ENCODE data around the gene DUSP28. TPM values are rescaled to one million over a fixed set of nuclear protein-coding genes. Genes with fewer than 3 reads are reported as not detected.

DUSP28 gene
- total RNA-seq, 4 donors from 2014 or later, result 5.5 to 8.1 (median 7.4) TPM

DNA sequence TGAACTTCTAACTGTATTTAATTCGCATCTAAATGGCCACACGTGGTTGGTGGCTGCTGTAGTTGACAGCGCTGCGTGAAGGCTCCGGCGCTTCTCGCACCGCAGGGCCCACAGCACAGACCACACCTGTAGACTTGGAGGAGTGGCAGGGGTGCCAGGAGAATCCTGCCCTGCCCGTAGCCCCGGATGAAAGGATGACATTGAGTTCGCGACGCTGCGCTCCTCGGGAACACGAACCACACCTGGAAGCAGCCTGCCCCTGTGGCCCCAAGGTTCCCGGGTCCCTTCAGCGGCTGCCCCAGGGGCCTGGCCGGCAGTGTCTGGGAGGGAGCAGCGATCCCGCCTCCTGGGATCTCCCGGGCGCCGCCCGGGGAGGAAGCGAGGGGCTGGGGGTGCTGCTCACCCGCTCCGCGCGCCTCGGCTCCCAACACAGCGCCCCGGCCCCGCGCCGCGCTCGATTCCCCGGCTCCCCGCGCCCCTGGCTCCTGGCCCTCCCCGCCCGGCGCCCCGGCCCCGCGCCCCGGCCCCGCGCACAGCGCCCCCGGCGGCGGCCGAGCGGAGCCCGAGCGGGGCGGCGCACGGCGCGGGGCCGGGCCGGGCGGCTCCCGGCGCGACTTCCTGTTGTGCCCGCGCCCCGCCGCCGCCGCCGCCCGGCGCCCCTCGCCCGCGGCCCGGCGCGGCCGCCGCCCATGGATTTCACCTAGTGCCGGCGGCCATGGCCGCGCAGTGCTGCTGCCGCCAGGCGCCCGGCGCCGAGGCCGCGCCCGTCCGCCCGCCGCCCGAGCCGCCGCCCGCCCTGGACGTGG, 7.9 kb downstream of the DUSP28 start, which contains the start of gene RNPEPL1:
Gene RNPEPL1 (plus strand): TSS at position 613 of the 806 bp plus-strand sequence. CDS start 103 bp downstream, at position 716.
- DNase-seq (ENCODE audit: low spot score in 2 of 2), result peak in 1 of 2 donors; percentile 91
- TF ChIP-seq, protein P1, sequence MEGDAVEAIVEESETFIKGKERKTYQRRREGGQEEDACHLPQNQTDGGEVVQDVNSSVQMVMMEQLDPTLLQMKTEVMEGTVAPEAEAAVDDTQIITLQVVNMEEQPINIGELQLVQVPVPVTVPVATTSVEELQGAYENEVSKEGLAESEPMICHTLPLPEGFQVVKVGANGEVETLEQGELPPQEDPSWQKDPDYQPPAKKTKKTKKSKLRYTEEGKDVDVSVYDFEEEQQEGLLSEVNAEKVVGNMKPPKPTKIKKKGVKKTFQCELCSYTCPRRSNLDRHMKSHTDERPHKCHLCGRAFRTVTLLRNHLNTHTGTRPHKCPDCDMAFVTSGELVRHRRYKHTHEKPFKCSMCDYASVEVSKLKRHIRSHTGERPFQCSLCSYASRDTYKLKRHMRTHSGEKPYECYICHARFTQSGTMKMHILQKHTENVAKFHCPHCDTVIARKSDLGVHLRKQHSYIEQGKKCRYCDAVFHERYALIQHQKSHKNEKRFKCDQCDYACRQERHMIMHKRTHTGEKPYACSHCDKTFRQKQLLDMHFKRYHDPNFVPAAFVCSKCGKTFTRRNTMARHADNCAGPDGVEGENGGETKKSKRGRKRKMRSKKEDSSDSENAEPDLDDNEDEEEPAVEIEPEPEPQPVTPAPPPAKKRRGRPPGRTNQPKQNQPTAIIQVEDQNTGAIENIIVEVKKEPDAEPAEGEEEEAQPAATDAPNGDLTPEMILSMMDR (IDR thresholded peaks at IDR 0.05), result no peak
- no peak for TF ChIP-seq POLR2A (IDR thresholded peaks at IDR 0.05)
- peak within 1 kb of the TSS; percentile 57 for H3K4me3 ChIP-seq (ENCODE audit: low read depth, poor library complexity, severe bottlenecking)
- 0 to 2% methylated on average over 7 to 19 of the region's 106 CpGs for WGBS, 2 donors
- intact Hi-C loops (cut with DNase I; ENCODE audit: low total_unique reads), result no loop called here

DNA sequence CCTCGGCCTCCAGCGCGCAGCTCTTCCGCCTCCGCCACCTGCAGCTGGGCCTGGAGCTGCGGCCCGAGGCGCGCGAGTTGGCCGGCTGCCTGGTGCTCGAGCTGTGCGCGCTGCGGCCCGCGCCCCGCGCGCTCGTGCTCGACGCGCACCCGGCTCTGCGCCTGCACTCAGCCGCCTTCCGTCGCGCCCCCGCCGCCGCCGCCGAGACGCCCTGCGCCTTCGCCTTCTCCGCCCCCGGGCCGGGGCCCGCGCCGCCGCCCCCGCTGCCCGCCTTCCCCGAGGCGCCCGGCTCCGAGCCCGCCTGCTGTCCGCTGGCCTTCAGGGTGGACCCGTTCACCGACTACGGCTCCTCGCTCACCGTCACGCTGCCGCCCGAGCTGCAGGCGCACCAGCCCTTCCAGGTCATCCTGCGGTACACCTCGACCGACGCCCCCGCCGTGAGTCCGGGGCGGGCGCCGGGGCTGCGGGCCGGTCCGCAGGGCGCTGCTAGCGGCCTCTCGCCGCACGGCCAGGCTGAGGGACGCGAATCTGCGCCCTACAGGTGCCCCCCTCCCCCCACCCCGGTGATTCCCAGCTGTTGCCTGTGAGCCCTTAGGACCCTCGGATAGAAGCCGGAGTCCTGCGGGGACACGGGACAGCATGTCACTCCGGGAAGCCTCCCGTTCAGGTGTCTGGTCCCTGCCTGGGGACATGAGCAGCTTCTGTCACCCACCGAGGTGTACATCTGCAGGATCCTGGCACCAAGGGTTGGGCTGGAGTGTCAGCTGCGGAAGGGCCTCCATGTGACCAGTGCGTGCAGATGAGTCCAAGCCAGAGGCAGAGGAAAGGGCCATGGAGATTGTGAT, 8.7 kb downstream of the DUSP28 start:
- peak in 1 of 2 donors; percentile 88 for DNase-seq (ENCODE audit: low spot score in 2 of 2)
- TF ChIP-seq POLR2A (IDR thresholded peaks at IDR 0.05), result no peak
- TF ChIP-seq, protein P1 (IDR thresholded peaks at IDR 0.05), result no peak
- H3K4me3 ChIP-seq (ENCODE audit: low read depth, poor library complexity, severe bottlenecking), result peak overlapping the region; percentile 57
- WGBS, 2 donors, result 1% methylated on average over 26 to 48 of the region's 93 CpGs
- intact Hi-C loops (cut with DNase I; ENCODE audit: low total_unique reads), result no loop called here

DNA sequence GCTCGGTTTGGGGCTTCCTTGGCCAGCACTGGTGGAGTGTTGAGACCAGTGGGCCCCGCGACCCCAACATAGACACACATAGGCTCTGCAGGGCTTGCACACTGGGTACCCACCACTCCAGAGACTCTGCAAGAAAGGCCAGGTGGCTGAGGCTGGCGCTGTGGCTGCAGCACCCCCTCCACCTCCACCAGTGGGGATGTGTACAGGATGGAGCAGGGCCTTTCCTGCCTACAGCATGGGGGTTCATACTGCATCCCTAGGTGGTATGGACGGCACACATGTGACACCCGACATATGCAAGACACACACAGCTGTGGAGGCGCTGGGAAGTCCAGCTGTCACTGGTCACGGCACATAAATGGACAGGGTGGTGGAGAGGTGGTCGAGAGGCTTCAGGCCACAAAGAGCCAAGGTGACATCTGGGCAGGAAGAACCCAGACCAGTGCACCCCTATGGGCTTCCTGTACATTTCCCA, 9.4 kb downstream of the DUSP28 start:
- H3K4me3 ChIP-seq (ENCODE audit: low read depth, poor library complexity, severe bottlenecking), result peak overlapping the region; percentile 57
- TF ChIP-seq POLR2A (IDR thresholded peaks at IDR 0.05), result no peak
- TF ChIP-seq, protein P1 (IDR thresholded peaks at IDR 0.05), result no peak
- 76 to 95% methylated on average over 5 of the region's 9 CpGs for WGBS, 2 donors
- DNase-seq (ENCODE audit: low spot score in 2 of 2), result no peak
- intact Hi-C loops (cut with DNase I; ENCODE audit: low total_unique reads), result no loop called here

DNA sequence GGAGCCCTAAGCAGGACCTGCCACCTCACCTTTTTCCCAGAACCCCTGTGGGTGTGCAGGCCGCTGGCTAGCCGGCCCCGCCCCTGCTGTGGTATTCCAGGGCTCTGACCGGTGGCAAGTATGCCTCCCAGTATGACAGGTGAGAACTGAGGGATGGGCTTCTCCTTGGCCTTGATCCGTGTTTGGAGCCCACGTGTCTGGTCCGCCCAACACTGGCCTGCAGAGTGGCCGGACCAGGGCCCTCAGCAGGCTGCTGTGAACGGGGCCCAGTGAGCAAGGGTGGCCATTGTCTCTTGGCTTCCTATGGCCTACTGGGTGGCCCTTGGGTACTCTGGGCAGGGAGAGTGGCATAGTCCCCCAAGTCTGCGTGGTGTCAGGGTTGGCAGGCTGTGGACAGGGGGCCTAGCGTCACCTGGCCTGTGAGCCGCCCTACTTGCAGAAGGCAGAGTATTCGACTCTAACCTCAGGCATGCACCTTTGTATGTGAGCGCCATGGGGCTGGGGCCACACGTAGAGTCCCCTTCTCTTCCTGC, 9.9 kb downstream of the DUSP28 start:
- intact Hi-C loops (cut with DNase I; ENCODE audit: low total_unique reads), result no loop called here
- TF ChIP-seq, protein P1 (IDR thresholded peaks at IDR 0.05), result no peak
- no peak for TF ChIP-seq POLR2A (IDR thresholded peaks at IDR 0.05)
- peak in 1 of 2 donors; percentile 83 for DNase-seq (ENCODE audit: low spot score in 2 of 2)
- no peak overlapping the region for H3K4me3 ChIP-seq (ENCODE audit: low read depth, poor library complexity, severe bottlenecking)
- 82 to 85% methylated on average over 10 to 15 of the region's 15 CpGs for WGBS, 2 donors

DNA sequence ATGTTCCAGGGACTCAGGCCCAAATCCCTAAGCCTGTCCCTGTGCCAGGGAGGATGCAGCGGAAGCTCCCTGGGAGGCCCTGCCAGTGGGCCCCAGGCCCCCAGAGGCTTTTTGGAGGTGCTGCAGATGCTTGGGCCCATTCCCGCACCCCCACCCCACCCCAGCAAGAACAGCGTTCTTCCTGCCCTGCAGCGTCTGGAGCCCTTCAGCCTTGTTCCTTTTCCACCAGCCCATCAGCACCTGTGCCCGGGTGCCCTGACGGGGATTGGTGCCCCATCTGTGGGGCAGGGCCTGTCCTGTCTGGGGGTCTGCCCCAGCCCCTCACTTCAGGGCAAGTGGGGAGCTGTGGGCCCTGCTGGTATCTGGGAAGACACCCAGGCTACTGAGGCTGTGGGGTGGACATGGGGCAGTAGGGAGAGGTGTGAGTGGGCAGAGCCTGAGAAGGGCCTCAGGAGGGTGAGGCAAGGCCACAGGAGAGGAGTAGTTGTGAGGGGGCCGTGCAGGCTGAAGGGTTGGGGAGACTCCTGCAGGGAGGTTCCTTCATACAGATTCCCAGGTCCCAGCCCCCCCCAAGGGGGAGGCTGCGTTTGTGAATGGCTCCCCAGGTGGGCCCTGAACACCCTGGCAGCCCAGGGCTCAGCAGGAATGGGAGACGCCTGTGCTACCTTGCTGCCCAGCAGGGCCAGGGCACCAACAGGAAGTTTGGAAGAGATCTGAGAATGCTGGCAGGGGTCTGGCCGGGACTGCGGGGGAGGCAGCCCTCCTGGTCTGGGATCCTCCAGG, 10.6 kb downstream of the DUSP28 start:
- intact Hi-C loops (cut with DNase I; ENCODE audit: low total_unique reads), result no loop called here
- WGBS, 2 donors, result 71 to 72% methylated on average over 9 to 10 of the region's 11 CpGs
- no peak for TF ChIP-seq POLR2A (IDR thresholded peaks at IDR 0.05)
- TF ChIP-seq, protein P1 (IDR thresholded peaks at IDR 0.05), result no peak
- peak in 1 of 2 donors; percentile 75 for DNase-seq (ENCODE audit: low spot score in 2 of 2)
- no peak overlapping the region for H3K4me3 ChIP-seq (ENCODE audit: low read depth, poor library complexity, severe bottlenecking)
